ENCODE data around the gene FAM174C. TPM values are rescaled to one million over a fixed set of nuclear protein-coding genes. Genes with fewer than 3 reads are reported as not detected.

Gene FAM174C
- total and polyA plus RNA-seq, 2 of the 8 experiments (the other 6 are each of a cell fraction or from before 2014, with no cell fraction given): 44.5 to 125 TPM

DNA sequence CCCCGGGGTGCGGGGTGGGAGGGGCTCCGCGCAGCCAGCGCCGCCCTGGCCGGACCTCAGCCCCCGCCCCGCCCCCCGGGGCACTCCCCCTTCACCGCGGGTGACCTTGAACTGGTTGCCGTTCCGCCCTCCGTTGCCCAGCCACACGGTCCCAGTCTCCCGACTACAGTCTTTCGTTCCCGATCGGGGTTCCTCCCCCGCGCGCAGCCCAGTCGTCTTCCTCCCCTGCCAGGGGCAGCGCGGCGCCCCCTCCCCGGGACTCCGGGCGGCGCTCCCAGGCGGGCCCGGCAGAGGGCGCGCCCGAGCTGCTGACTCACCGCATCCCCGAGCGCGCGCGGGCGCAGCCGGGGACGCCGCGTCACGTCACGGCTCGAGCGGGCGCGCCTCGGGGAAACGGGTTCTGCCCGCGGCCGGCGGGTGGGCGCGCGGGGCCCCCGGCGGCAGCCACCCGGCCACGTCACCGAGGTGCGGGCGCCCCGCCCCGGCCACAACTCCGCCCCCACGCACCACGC is 26.5 kb upstream of the FAM174C start (continued):
- TF ChIP-seq, protein P1, sequence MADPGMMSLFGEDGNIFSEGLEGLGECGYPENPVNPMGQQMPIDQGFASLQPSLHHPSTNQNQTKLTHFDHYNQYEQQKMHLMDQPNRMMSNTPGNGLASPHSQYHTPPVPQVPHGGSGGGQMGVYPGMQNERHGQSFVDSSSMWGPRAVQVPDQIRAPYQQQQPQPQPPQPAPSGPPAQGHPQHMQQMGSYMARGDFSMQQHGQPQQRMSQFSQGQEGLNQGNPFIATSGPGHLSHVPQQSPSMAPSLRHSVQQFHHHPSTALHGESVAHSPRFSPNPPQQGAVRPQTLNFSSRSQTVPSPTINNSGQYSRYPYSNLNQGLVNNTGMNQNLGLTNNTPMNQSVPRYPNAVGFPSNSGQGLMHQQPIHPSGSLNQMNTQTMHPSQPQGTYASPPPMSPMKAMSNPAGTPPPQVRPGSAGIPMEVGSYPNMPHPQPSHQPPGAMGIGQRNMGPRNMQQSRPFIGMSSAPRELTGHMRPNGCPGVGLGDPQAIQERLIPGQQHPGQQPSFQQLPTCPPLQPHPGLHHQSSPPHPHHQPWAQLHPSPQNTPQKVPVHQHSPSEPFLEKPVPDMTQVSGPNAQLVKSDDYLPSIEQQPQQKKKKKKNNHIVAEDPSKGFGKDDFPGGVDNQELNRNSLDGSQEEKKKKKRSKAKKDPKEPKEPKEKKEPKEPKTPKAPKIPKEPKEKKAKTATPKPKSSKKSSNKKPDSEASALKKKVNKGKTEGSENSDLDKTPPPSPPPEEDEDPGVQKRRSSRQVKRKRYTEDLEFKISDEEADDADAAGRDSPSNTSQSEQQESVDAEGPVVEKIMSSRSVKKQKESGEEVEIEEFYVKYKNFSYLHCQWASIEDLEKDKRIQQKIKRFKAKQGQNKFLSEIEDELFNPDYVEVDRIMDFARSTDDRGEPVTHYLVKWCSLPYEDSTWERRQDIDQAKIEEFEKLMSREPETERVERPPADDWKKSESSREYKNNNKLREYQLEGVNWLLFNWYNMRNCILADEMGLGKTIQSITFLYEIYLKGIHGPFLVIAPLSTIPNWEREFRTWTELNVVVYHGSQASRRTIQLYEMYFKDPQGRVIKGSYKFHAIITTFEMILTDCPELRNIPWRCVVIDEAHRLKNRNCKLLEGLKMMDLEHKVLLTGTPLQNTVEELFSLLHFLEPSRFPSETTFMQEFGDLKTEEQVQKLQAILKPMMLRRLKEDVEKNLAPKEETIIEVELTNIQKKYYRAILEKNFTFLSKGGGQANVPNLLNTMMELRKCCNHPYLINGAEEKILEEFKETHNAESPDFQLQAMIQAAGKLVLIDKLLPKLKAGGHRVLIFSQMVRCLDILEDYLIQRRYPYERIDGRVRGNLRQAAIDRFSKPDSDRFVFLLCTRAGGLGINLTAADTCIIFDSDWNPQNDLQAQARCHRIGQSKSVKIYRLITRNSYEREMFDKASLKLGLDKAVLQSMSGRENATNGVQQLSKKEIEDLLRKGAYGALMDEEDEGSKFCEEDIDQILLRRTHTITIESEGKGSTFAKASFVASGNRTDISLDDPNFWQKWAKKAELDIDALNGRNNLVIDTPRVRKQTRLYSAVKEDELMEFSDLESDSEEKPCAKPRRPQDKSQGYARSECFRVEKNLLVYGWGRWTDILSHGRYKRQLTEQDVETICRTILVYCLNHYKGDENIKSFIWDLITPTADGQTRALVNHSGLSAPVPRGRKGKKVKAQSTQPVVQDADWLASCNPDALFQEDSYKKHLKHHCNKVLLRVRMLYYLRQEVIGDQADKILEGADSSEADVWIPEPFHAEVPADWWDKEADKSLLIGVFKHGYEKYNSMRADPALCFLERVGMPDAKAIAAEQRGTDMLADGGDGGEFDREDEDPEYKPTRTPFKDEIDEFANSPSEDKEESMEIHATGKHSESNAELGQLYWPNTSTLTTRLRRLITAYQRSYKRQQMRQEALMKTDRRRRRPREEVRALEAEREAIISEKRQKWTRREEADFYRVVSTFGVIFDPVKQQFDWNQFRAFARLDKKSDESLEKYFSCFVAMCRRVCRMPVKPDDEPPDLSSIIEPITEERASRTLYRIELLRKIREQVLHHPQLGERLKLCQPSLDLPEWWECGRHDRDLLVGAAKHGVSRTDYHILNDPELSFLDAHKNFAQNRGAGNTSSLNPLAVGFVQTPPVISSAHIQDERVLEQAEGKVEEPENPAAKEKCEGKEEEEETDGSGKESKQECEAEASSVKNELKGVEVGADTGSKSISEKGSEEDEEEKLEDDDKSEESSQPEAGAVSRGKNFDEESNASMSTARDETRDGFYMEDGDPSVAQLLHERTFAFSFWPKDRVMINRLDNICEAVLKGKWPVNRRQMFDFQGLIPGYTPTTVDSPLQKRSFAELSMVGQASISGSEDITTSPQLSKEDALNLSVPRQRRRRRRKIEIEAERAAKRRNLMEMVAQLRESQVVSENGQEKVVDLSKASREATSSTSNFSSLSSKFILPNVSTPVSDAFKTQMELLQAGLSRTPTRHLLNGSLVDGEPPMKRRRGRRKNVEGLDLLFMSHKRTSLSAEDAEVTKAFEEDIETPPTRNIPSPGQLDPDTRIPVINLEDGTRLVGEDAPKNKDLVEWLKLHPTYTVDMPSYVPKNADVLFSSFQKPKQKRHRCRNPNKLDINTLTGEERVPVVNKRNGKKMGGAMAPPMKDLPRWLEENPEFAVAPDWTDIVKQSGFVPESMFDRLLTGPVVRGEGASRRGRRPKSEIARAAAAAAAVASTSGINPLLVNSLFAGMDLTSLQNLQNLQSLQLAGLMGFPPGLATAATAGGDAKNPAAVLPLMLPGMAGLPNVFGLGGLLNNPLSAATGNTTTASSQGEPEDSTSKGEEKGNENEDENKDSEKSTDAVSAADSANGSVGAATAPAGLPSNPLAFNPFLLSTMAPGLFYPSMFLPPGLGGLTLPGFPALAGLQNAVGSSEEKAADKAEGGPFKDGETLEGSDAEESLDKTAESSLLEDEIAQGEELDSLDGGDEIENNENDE (IDR thresholded peaks at IDR 0.05; ENCODE audit: insufficient replicate concordance, low read length): no peak
- TF ChIP-seq TAF1 (IDR thresholded peaks at IDR 0.05; ENCODE audit: low read depth, low read length) (peak; percentile 53; the same call in 1 of the 2 replicates), POU5F1 (IDR thresholded peaks at IDR 0.05; ENCODE audit: low read depth, low read length) (no peak)

All from H1 (cell line).